NB4 (cell line): ENCODE measurements around the gene GPATCH2L.

Experiments used
- DNase-seq: peaks from one replicate; pipeline ENCODE4 v3.0.0; 2010; ENCODE audit warnings: low read depth
- H3K4me3 ChIP-seq: one replicate; pipeline ENCODE4 v1.5.1; 2011; ENCODE audit warnings: mild to moderate bottlenecking, low read depth, low read length, moderate library complexity
- CTCF ChIP-seq: IDR thresholded peaks from one replicate; pipeline ENCODE4 v1.5.1; 2012; ENCODE audit warnings: low read depth, low read length
- MYC ChIP-seq: IDR thresholded peaks from 2 replicates; pipeline ENCODE4 v1.6.1; 2011; ENCODE audit warnings: low read depth, low read length
- POLR2A ChIP-seq: IDR thresholded peaks from 2 replicates; pipeline ENCODE4 v1.6.1; 2011; ENCODE audit warnings: mild to moderate bottlenecking; ENCODE audit not compliant: insufficient read length; ENCODE audit errors: extremely low read depth
- TF ChIP-seq, protein P1 (sequence below): IDR thresholded peaks from 2 replicates; pipeline ENCODE4 v1.6.1; 2011; ENCODE audit warnings: low read depth, low read length

GPATCH2L gene

GRCh38 chr14:76135722-76136121 is 16.0 kb upstream of the GPATCH2L start:
- DNase-seq = no peak
- no peak overlapping the region for H3K4me3 ChIP-seq
- TF ChIP-seq POLR2A (no peak), MYC (no peak), CTCF (no peak)
- TF ChIP-seq, protein P1, sequence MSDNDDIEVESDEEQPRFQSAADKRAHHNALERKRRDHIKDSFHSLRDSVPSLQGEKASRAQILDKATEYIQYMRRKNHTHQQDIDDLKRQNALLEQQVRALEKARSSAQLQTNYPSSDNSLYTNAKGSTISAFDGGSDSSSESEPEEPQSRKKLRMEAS = no peak

DNA sequence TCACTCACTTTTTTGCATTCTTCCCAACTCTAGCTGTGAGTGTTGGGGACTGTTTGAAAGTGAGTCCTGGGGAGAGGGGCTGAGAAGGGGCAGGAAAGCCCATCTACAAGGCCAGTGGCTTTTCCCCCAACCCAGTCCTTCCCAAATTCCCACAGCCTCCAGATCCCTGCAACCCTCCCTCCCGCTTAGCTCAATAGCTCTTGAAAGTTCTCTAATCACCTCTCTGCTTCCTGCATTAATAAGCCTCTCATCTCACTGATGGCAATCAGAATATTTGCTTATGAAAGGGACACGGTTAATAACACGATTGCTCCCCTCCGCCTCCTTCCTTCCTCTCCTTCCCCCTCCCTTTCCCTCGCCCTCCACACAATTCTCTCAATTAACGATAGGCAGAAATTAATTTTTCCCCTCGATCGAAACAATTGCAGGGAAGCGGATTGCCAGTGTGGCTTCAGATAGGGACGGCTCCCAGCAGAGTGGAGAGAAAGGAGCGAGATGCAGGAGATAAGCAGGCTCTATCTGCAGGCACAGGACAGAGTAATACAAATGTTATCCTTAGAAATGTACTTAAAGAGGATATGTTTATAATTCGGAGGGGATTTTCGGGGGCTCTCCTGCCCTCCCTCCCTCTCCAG is 15.1 kb upstream of the GPATCH2L start:
- no peak overlapping the region for H3K4me3 ChIP-seq
- DNase-seq = no peak
- TF ChIP-seq, protein P1 = no peak
- TF ChIP-seq MYC (no peak), POLR2A (no peak), CTCF (no peak)

- no peak for DNase-seq
- TF ChIP-seq MYC (no peak), POLR2A (no peak), CTCF (no peak)
- TF ChIP-seq, protein P1 = no peak
- H3K4me3 ChIP-seq = no peak overlapping the region
These were observed 13.5 kb upstream of the GPATCH2L start for GRCh38 chr14:76138119-76138757.

DNA sequence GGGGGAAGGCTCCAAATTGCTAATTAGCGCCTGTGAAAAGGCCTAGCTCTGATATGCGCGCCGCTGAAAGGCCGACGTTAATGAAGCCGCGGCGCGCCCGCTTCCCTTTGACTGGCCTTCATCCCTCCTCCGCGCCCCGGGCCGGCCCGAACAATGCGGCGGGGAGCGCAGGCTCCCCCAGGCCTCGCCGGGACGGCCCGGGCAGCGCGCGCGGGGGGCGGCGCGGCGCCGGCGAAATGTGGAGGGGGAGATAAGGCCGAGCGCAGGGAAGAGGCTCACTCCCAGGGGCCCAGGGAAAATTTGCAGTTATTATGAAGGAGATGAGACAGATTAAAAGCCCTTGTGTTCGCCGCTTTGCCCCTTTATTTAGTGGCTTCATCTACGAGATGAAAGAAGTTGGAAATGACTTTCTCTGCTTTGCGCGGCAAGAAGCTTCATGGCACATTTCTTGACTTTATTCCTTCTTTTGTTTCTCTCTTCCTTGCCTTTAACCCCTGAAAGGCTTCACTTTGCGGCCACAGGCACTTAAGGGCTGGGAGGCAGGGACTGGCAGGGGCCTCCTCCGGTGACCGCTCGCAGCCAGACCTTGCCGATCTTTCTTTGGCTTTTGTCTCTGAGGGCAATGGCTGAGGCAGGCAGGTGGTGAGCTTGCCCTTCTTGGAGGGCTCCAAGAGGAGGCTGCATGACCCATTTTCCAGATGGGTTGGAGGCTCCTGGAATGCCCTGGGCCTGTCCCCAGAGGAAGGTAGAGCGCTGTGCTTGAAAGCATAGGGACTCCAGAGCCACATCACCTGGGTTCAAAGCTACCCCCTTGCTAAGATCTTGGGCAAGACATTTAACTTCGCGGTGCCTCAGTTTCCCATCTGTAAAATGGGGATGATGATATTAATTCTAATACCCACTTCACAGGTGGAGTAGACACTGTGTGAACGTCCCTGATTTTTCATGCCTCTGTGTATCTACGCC is 12.7 kb upstream of the GPATCH2L start:
- TF ChIP-seq POLR2A (no peak), MYC (no peak), CTCF (no peak)
- TF ChIP-seq, protein P1 = no peak
- H3K4me3 ChIP-seq = no peak overlapping the region
- no peak for DNase-seq

DNA sequence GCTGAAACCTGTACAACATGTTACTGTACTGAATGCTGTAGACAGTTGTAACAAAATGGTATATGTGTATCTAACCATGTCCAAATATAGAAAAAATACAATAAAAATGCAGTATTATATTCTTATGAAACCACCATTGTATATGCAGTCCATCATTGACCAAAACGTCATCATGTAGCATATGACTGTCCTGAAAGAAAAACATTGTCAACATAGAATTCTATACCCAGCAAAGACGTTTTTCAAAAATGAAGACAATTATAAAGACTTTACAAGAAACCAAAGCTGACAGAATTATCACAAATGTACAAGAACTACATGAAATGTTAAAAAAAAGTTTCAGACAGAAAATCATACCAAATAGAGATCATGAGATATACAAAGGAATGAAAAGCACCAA is 8.1 kb upstream of the GPATCH2L start:
- DNase-seq = no peak

More for the DNA sequence above, 8.1 kb upstream of the GPATCH2L start:
- no peak overlapping the region for H3K4me3 ChIP-seq
- TF ChIP-seq MYC (no peak), POLR2A (no peak), CTCF (no peak)
- TF ChIP-seq, protein P1 = no peak
